ENCODE measurements around the gene ACSM2B.
"Not testable (repeated sequence)": the region's sequence is repeated elsewhere in the genome, so short reads cannot be mapped to it uniquely, and the experiment has no call there.

Gene ACSM2B

GRCh38 chr16:20538181-20538580 is 38.0 kb downstream of the ACSM2B start:
- FAIRE-seq (no peak), DNase-seq (ENCODE audit: insufficient read length, low spot score) (no peak)

- not testable (repeated sequence) for FAIRE-seq
Observed at GRCh38 chr16:20536669-20537068, 39.5 kb downstream of the ACSM2B start.

GRCh38 chr16:20532284-20532792 is 43.8 kb downstream of the ACSM2B start:
- not testable (repeated sequence) for DNase-seq (ENCODE audit: insufficient read length, low spot score); FAIRE-seq

More at GRCh38 chr16:20536669-20537068, 39.5 kb downstream of the ACSM2B start:
- DNase-seq (ENCODE audit: insufficient read length, low spot score), result not testable (repeated sequence)

- DNase-seq (ENCODE audit: insufficient read length, low spot score); FAIRE-seq: not testable (repeated sequence)
Observed at GRCh38 chr16:20531795-20532194, 44.4 kb downstream of the ACSM2B start.

- no peak for DNase-seq (ENCODE audit: insufficient read length, low spot score)
- no peak for FAIRE-seq
Observed at GRCh38 chr16:20520103-20520502, 56.1 kb downstream of the ACSM2B start.

DNA sequence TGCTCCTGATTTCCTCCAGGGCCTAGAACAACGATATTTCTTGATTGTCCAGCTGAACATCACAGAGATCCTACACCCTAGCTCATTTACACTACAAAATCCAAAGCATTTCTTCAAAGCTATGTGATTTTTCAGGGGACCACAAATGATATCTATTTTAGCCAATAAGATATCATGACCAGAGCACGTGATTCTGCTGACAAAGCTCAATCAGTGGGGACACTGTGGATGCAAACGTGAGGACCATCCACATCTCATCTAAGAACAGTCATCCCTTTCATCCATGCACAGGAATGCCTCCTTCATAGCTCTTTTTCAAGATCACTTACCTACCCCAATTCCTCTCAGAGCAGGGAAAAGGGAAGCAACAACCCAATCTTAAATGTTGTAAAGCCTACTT is 56.9 kb downstream of the ACSM2B start:
- FAIRE-seq, result no peak
- no peak for DNase-seq (ENCODE audit: insufficient read length, low spot score)

DNA sequence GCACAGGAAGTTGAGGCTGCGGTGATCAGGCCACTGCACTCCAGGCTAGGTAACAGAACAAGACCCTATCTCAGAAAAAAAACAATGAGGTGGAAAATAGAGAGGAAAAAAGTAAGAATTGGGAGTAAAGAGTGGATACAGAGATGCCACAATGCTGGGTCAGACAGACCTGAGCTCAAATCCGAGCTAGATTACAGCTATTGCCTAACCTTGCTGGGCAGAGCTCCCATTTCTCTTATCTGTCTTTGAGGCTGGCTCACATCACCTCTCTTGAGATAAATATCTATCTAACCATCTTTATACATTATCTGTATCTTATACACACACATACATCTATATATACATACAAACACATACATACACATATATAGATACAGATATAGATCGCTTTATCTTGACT is 59.0 kb downstream of the ACSM2B start:
- FAIRE-seq, result no peak
- DNase-seq (ENCODE audit: insufficient read length, low spot score), result no peak

- DNase-seq (ENCODE audit: insufficient read length, low spot score), result no peak
- FAIRE-seq, result no peak
Observed at GRCh38 chr16:20515688-20516090, 60.5 kb downstream of the ACSM2B start.

GRCh38 chr16:20510323-20510722 is 65.8 kb downstream of the ACSM2B start:
- FAIRE-seq (no peak), DNase-seq (ENCODE audit: insufficient read length, low spot score) (no peak)

- DNase-seq (ENCODE audit: insufficient read length, low spot score) (no peak), FAIRE-seq (no peak)
Observed at GRCh38 chr16:20507280-20507679, 68.9 kb downstream of the ACSM2B start.

DNA sequence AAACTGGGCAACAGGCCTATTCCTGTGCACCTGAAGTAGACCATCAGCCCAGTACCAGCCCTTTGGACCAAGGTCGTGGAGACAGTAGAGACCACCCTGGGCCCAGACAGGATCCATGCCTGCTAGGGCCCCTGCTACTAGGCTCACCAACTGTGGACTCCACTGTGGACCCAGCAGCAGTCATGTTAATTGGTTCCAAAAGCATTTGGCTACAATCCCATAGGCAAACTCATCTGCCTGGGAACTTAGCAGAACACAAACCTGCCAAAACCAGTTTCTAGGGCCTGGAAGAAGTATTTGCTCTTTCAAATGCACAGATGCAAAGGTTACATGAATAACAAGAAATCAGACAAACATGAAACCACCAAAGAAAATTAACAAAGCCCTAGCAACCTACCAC is 71.7 kb downstream of the ACSM2B start:
- no peak for DNase-seq (ENCODE audit: insufficient read length, low spot score)
- no peak for FAIRE-seq

DNA sequence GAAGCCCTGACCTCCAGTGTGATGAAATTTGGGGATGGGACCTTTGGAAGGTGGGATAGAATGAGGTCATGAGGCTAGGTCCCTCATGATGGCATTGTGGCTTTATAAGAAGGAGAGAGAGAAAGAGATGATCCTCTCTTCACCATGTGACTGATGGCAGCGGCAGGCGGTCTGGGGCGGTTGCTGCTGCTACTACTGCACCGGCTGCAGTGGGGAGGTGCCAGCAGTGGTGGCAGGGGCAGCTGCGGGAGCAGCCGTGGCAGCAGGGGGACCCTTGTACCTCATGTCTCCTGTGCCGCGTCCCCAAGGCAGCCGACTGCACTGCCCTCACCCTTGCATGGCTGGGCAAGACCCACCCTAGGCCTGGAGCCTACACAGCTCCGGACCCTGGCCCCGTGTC is 84.7 kb downstream of the ACSM2B start:
- FAIRE-seq; DNase-seq (ENCODE audit: insufficient read length, low spot score): not testable (repeated sequence)

DNA sequence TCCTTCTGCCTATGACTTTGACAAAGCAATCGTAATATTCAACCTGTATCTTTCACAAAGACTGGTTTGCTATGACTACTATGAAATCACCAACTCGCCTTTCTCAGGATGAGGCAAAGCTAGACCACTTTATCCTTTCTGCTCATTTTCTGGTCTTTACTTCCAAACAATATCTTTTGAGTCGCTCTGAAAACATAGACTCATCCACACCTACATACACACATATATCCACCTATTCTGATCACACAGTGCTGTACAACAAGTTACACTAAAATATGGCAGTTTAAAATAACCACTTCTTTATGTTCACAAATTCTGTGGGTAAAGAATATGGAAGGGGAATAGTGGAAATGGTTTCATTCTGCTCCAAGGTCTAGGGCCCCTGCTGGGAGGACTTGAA is 85.2 kb downstream of the ACSM2B start:
- DNase-seq (ENCODE audit: insufficient read length, low spot score); FAIRE-seq: not testable (repeated sequence)

Data from HTR-8/SVneo (cell line).